GM12878 (cell line): ENCODE data around the gene CCM2. TPM values are rescaled to one million over a fixed set of nuclear protein-coding genes. Genes with fewer than 3 reads are reported as not detected.

Source experiments
- ATAC-seq: fragments of 200-7000 bp; cut with Tn5 transposase; 3 replicates; pipeline ENCODE4 v1.9.1; 2020; ENCODE audit warnings: mild to moderate bottlenecking, moderate library complexity
- BruUV-seq: library from RNA; stranded (reverse); fragments of 400-500 nt; replicated peaks from 2 replicates; lab custom pipeline; 2021; lab: Mats Ljungman, UMichigan
- CTCF ChIA-PET: fragments of 300-600 bp; sonication (Branson Sonifier 250); formaldehyde crosslinking; extraction: SDS; loops from one replicate; lab custom pipeline; 2021; ENCODE audit warnings: inconsistent platforms; lab: Yijun Ruan, JAX
- POLR2A ChIA-PET: fragments of 350-600 bp; formaldehyde crosslinking; extraction: SDS; loops from one replicate; lab custom pipeline; 2021; ENCODE audit warnings: inconsistent platforms; lab: Charles Lee
- RAD21 ChIA-PET: fragments of 300-600 bp; sonication (Branson Sonifier 250); formaldehyde crosslinking; loops from one replicate; lab custom pipeline; 2023; ENCODE audit warnings: antibody characterized with exemption; ENCODE audit not compliant: unreplicated experiment; lab: Charles Lee
- SMC1A ChIA-PET: fragments of 300-600 bp; sonication (Branson Sonifier 250); formaldehyde crosslinking; loops from one replicate; lab custom pipeline; 2023; ENCODE audit not compliant: unreplicated experiment, uncharacterized antibody; lab: Charles Lee
- DNase-seq: peaks from one replicate; pipeline ENCODE4 v3.0.0-alpha.2; 2011; ENCODE audit warnings: low read depth, low spot score
- FAIRE-seq: peaks from 3 replicates; lab custom pipeline; 2011; peaks lifted over from hg19 to GRCh38; lab: Jason Lieb, UNC
- H2AFZ ChIP-seq: 2 replicates; pipeline ENCODE4 v1.6.0; 2011; ENCODE audit warnings: low read depth, low read length, control low read depth; ENCODE audit not compliant: control insufficient read depth
- H3K27ac ChIP-seq: 2 replicates; pipeline ENCODE4 v1.5.1; 2011; ENCODE audit warnings: control low read depth; ENCODE audit not compliant: control insufficient read depth, insufficient read depth
- H3K27me3 ChIP-seq, 2 experiments: replicated peaks in 1 of 2; 2 replicates each; pipeline versions ENCODE4 v1.6.0 to v1.6.1; 2011; ENCODE audit warnings: low read length in 1 of 2; ENCODE audit not compliant: control insufficient read depth in 2 of 2, insufficient read depth in 2 of 2
- H3K36me3 ChIP-seq, 2 experiments: 2 replicates each; pipeline ENCODE4 v1.5.1; 2011; ENCODE audit warnings: low read length in 1 of 2; ENCODE audit not compliant: control insufficient read depth in 2 of 2, insufficient read depth in 2 of 2
- H3K4me1 ChIP-seq: 2 replicates; pipeline ENCODE4 v1.6.1; 2011; ENCODE audit warnings: mild to moderate bottlenecking, low read length, moderate library complexity, mixed read lengths; ENCODE audit not compliant: control insufficient read depth, insufficient read depth
- H3K4me2 ChIP-seq: 2 replicates; pipeline ENCODE4 v1.6.0; 2011; ENCODE audit warnings: control low read depth; ENCODE audit not compliant: control insufficient read depth, insufficient read depth
- H3K4me3 ChIP-seq: fragments of 200-600 bp; sonication (generic); 2 replicates; pipeline ENCODE4 v1.5.1; 2016
- H3K79me2 ChIP-seq: 2 replicates; pipeline ENCODE4 v1.6.0; 2011; ENCODE audit warnings: low read length; ENCODE audit not compliant: control insufficient read depth, insufficient read depth
- H3K9ac ChIP-seq: 2 replicates; pipeline ENCODE4 v1.8.0; 2011; ENCODE audit warnings: low read length, control low read depth, mixed read lengths; ENCODE audit not compliant: control insufficient read depth, insufficient read depth
- H3K9me3 ChIP-seq: replicated peaks from 3 replicates; pipeline ENCODE4 v1.5.1; 2011; ENCODE audit warnings: mild to moderate bottlenecking, low read length; ENCODE audit not compliant: control insufficient read depth, insufficient read depth
- H4K20me1 ChIP-seq: 2 replicates; pipeline ENCODE4 v1.6.0; 2011; ENCODE audit not compliant: control insufficient read depth, insufficient read depth
- ASH2L ChIP-seq: fragments of 300-600, 200-600 bp; sonication (generic); IDR thresholded peaks from 2 replicates; pipeline ENCODE4 v1.6.1; 2017; ENCODE audit warnings: low read depth, mild to moderate bottlenecking, borderline replicate concordance
- CHD4 ChIP-seq: fragments of 200-600 bp; sonication (generic); IDR thresholded peaks from 2 replicates; pipeline ENCODE4 v1.6.1; 2016; ENCODE audit warnings: mild to moderate bottlenecking
- CREM ChIP-seq: IDR thresholded peaks from 2 replicates; pipeline ENCODE4 v1.6.1; 2014; ENCODE audit warnings: antibody characterized with exemption, low read depth
- FOXM1 ChIP-seq: IDR thresholded peaks from 2 replicates; pipeline ENCODE4 v1.6.1; 2012; ENCODE audit warnings: low read depth, mild to moderate bottlenecking, inconsistent platforms, low read length, moderate library complexity
- GABPA ChIP-seq: IDR thresholded peaks from 2 replicates; pipeline ENCODE4 v1.6.1; 2014; ENCODE audit warnings: antibody characterized with exemption, low read depth, mild to moderate bottlenecking, inconsistent platforms
- HDAC2 ChIP-seq: fragments of 200-600 bp; sonication (generic); IDR thresholded peaks from 2 replicates; pipeline ENCODE4 v1.6.1; 2017
- IRF4 ChIP-seq: IDR thresholded peaks from 2 replicates; pipeline ENCODE4 v1.6.1; 2011; ENCODE audit warnings: low read depth, low read length
- MTA3 ChIP-seq: IDR thresholded peaks from 2 replicates; pipeline ENCODE4 v1.6.1; 2012; ENCODE audit warnings: low read length, inconsistent platforms, borderline replicate concordance
- NFIC ChIP-seq: IDR thresholded peaks from 2 replicates; pipeline ENCODE4 v1.6.1; 2012; ENCODE audit warnings: low read depth, mild to moderate bottlenecking, inconsistent platforms, low read length, moderate library complexity
- NFYA ChIP-seq: IDR thresholded peaks from 2 replicates; pipeline ENCODE4 v1.6.1; 2011; ENCODE audit warnings: low read depth, mild to moderate bottlenecking, low read length, improper control_type of control experiment, borderline replicate concordance
- NR2C1 ChIP-seq: fragments of 450-650 bp; IDR thresholded peaks from 2 replicates; pipeline ENCODE4 v1.6.1; 2017; ENCODE audit warnings: antibody characterized with exemption, mild to moderate bottlenecking, moderate library complexity
- POLR2A ChIP-seq: IDR thresholded peaks from 2 replicates; pipeline ENCODE4 v1.6.1; 2011; ENCODE audit warnings: low read depth, mild to moderate bottlenecking, low read length
- RUNX3 ChIP-seq: IDR thresholded peaks from 2 replicates; pipeline ENCODE4 v1.6.1; 2012; ENCODE audit warnings: low read length, inconsistent platforms
- SIN3A ChIP-seq: IDR thresholded peaks from 2 replicates; pipeline ENCODE4 v1.6.1; 2012; ENCODE audit warnings: low read depth, low read length, improper control_type of control experiment
- SMAD1 ChIP-seq: fragments of 450-650 bp; IDR thresholded peaks from 2 replicates; pipeline ENCODE4 v1.6.1; 2018; ENCODE audit warnings: mild to moderate bottlenecking, low read depth; ENCODE audit not compliant: partially characterized antibody
- USF1 ChIP-seq: IDR thresholded peaks from 2 replicates; pipeline ENCODE4 v1.6.1; 2011; ENCODE audit warnings: borderline replicate concordance, low read depth, mild to moderate bottlenecking, moderate library complexity, mixed read lengths, low read length; ENCODE audit not compliant: insufficient read depth; ENCODE audit errors: extremely low read length
- ZBTB40 ChIP-seq: fragments of 450-650 bp; IDR thresholded peaks from 2 replicates; pipeline ENCODE4 v1.6.1; 2016; ENCODE audit warnings: mild to moderate bottlenecking, moderate library complexity, borderline replicate concordance
- WGBS: methylation state at CpG from one replicate; pipeline ENCODE4 v1.1.6; 2016; ENCODE audit warnings: low lambda C conversion rate; ENCODE audit not compliant: insufficient replicate concordance, insufficient coverage; ENCODE audit errors: missing lambda C conversion rate; 5-methylcytosine and 5-hydroxymethylcytosine counted together
- in situ Hi-C: fragments of 300-500 bp; cut with MboI; formaldehyde crosslinking; loops from 9 replicates; pipeline ENCODE4 v1.14.3; 2018; ENCODE audit warnings: mixed read lengths
- intact Hi-C: fragments of 100-400 bp; cut with micrococcal nuclease; formaldehyde crosslinking; loops from one replicate; pipeline ENCODE4 v1.14.2; 2022; ENCODE audit not compliant: unreplicated experiment
- polyA plus RNA-seq, 11 experiments: library from polyadenylated mRNA; depleted of rRNA in 4 of 11; unstranded in 6 of 11; stranded (reverse) in 5 of 11; fragments of >200 nt; fragmentation: Nextera tagmentation in 4 of 11; fragmentation: Illumina TruSeq in 1 of 11; extraction: Ambion mirVana in 4 of 11; extraction: Trizol in 1 of 11; gene quantifications; 1 replicate in 1 of 11; 2 replicates in 10 of 11; pipeline versions ENCODE4 v1.2.1 to v1.2.3, GENCODE V29; 2011 to 2016; ENCODE audit warnings: inconsistent platforms in 2 of 11, missing spikeins in 2 of 11, low read depth in 1 of 11
- total RNA-seq, 4 experiments: library from RNA; depleted of rRNA in 3 of 4; stranded (reverse); fragments of >200 nt in 3 of 4; fragmentation: Illumina TruSeq in 1 of 4; extraction: Trizol in 1 of 4; gene quantifications; 2 replicates each; pipeline versions ENCODE4 v1.2.1 to v1.2.3, GENCODE V29; 2013 to 2021

Gene CCM2
- total and polyA plus RNA-seq, 10 of the 15 experiments (the other 5 are each of a cell fraction or from before 2014, with no cell fraction given), result 1.00 to 82.3 (median 48.7) TPM

GRCh38 chr7:45082031-45082830 is 82.2 kb downstream of the CCM2 start:
- H3K36me3 ChIP-seq, result no peaks in the 10 kb centered on the region
- in situ Hi-C loops (no loop called here), intact Hi-C loops (no loop called here)
- H3K4me1 ChIP-seq, result no peaks in the 10 kb centered on the region
- BruUV-seq, result no TSS peak
- H4K20me1 ChIP-seq, result no peaks in the 10 kb centered on the region
- no peaks in the 10 kb centered on the region for H3K9me3 ChIP-seq
- ChIA-PET CTCF (no interaction called here), RAD21 (interaction anchor here (1.6 kb wide), 1 partner anchor 108 kb away, joined by 6 read pairs; no protein-coding TSS in a partner anchor), POLR2A (no interaction called here), SMC1A (no interaction called here)
- H3K27ac ChIP-seq, result no peak overlapping the region
- H3K4me2 ChIP-seq, result no peak overlapping the region
- H3K9ac ChIP-seq, result no peak overlapping the region
- TF ChIP-seq HDAC2, result no peak
- no peak for TF ChIP-seq CHD4
- TF ChIP-seq NFYA, result no peak
- TF ChIP-seq ZBTB40, result no peak
- no peak for TF ChIP-seq SMAD1
- no peak for TF ChIP-seq SIN3A
- no peak for TF ChIP-seq FOXM1
- no peak for TF ChIP-seq GABPA
- TF ChIP-seq USF1, result no peak
- no peak for TF ChIP-seq NR2C1
- TF ChIP-seq POLR2A, result no peak
- no peak for TF ChIP-seq IRF4
- TF ChIP-seq CREM, result no peak
- TF ChIP-seq RUNX3, result no peak
- TF ChIP-seq MTA3, result no peak
- no peak for TF ChIP-seq ASH2L
- TF ChIP-seq NFIC, result no peak
- H3K27me3 ChIP-seq, result no peaks in the 10 kb centered on the region
- DNase-seq (no peak), ATAC-seq (no peak), FAIRE-seq (no peak)
- H2AFZ ChIP-seq, result no peak overlapping the region
- H3K4me3 ChIP-seq, result no peak overlapping the region
- no peaks in the 10 kb centered on the region for H3K79me2 ChIP-seq
- 54% methylated on average over 16 of the region's 18 CpGs for WGBS
